Transverse colon (tissue), 3 donors: ENCODE results near the gene DTNBP1.

Experiments
- CTCF ChIP-seq, 5 experiments: fragments of 200-600 bp in 3 of 5; fragments of 450-650 bp in 2 of 5; sonication (generic) in 3 of 5; IDR thresholded peaks; 1 replicate in 2 of 5; 2 replicates in 3 of 5; pipeline ENCODE4 v1.5.1; 2016 to 2017; ENCODE audit warnings: antibody characterized with exemption in 5 of 5, inconsistent platforms in 3 of 5, mild to moderate bottlenecking in 2 of 5, moderate library complexity in 1 of 5
- EP300 ChIP-seq: sonication (generic); formaldehyde crosslinking; IDR thresholded peaks from one replicate; pipeline ENCODE4 v1.6.1; 2017; ENCODE audit warnings: antibody characterized with exemption, low read depth
- POLR2A ChIP-seq: fragments of 450-650 bp; IDR thresholded peaks from one replicate; pipeline ENCODE4 v1.6.1; 2016; ENCODE audit warnings: antibody characterized with exemption, mild to moderate bottlenecking, moderate library complexity

GRCh38 chr6:15515660-15516375, 147.0 kb downstream of the DTNBP1 start:
- TF ChIP-seq CTCF (IDR thresholded peaks at IDR 0.05) (no peak), EP300 (no peak), POLR2A (no peak)
